MM.1S (cell line): ENCODE results near the gene NLRP3.

Experiments used
- DNase-seq: peaks from one replicate; pipeline ENCODE4 v3.0.0-alpha.2; 2015
- H2AFZ ChIP-seq: fragments of 300-600 bp; sonication (generic); 2 replicates; pipeline ENCODE4 v1.6.0; 2016; ENCODE audit warnings: antibody characterized with exemption, low read length
- H3F3A ChIP-seq: fragments of 300-600 bp; sonication (generic); 2 replicates; pipeline ENCODE4 v1.6.1; 2016; ENCODE audit warnings: mild to moderate bottlenecking, antibody characterized with exemption, low read length, moderate library complexity, mixed read lengths; ENCODE audit not compliant: insufficient read depth
- H3K27ac ChIP-seq: fragments of 300-600 bp; sonication (generic); 2 replicates; pipeline ENCODE4 v1.5.1; 2016; ENCODE audit warnings: mild to moderate bottlenecking, low read length
- H3K27me3 ChIP-seq: fragments of 300-600 bp; sonication (generic); replicated peaks from 2 replicates; pipeline ENCODE4 v1.6.0; 2016; ENCODE audit warnings: low read length; ENCODE audit not compliant: insufficient read depth
- H3K36me3 ChIP-seq: fragments of 300-600 bp; sonication (generic); replicated peaks from 2 replicates; pipeline ENCODE4 v1.6.1; 2016; ENCODE audit warnings: mild to moderate bottlenecking, low read length, mixed read lengths; ENCODE audit not compliant: insufficient read depth
- H3K4me1 ChIP-seq: fragments of 300-600 bp; sonication (generic); 2 replicates; pipeline ENCODE4 v1.6.1; 2016; ENCODE audit warnings: low read length, mixed read lengths
- H3K4me2 ChIP-seq: fragments of 300-600 bp; sonication (generic); 2 replicates; pipeline ENCODE4 v1.6.0; 2016; ENCODE audit warnings: low read depth, low read length
- H3K4me3 ChIP-seq: fragments of 300-600 bp; sonication (generic); 2 replicates; pipeline ENCODE4 v1.5.1; 2016; ENCODE audit warnings: low read length, mixed read lengths
- H3K79me2 ChIP-seq: fragments of 300-600 bp; sonication (generic); 2 replicates; pipeline ENCODE4 v1.6.1; 2016; ENCODE audit warnings: mixed run types, low read length, mixed read lengths
- H3K9ac ChIP-seq: fragments of 300-600 bp; sonication (generic); 2 replicates; pipeline ENCODE4 v1.6.1; 2016; ENCODE audit warnings: low read length, mixed read lengths
- H3K9me2 ChIP-seq: fragments of 300-600 bp; sonication (generic); replicated peaks from 2 replicates; pipeline ENCODE4 v1.6.1; 2016; ENCODE audit warnings: mild to moderate bottlenecking, low read length, mixed read lengths; ENCODE audit not compliant: insufficient read depth
- H3K9me3 ChIP-seq: fragments of 300-600 bp; sonication (generic); replicated peaks from 2 replicates; pipeline ENCODE4 v1.6.1; 2016; ENCODE audit warnings: mild to moderate bottlenecking, low read length, mixed read lengths; ENCODE audit not compliant: insufficient read depth
- H4K20me1 ChIP-seq: fragments of 300-600 bp; sonication (generic); 2 replicates; pipeline ENCODE4 v1.6.1; 2016; ENCODE audit warnings: mild to moderate bottlenecking, low read length, moderate library complexity, mixed read lengths; ENCODE audit not compliant: insufficient read depth
- CTCF ChIP-seq: fragments of 300-600 bp; sonication (generic); IDR thresholded peaks from 2 replicates; pipeline ENCODE4 v1.5.1; 2016; ENCODE audit warnings: antibody characterized with exemption, low read length, mixed read lengths
- EZH2 ChIP-seq: fragments of 300-600 bp; sonication (generic); optimal IDR thresholded peaks from 2 replicates; pipeline ENCODE3; 2017; ENCODE audit warnings: low read depth, mild to moderate bottlenecking, antibody characterized with exemption, low read length, mixed read lengths
- EZH2phosphoT487 ChIP-seq: fragments of 300-600 bp; sonication (generic); IDR thresholded peaks from 2 replicates; pipeline ENCODE4 v1.6.1; 2018; ENCODE audit warnings: antibody characterized with exemption, low read length

NLRP3 gene

GRCh38 chr1:247417831-247418230 is 1.9 kb downstream of the NLRP3 start:
- no peaks in the 10 kb centered on the region for H3K4me1 ChIP-seq
- no peak overlapping the region for H3K4me3 ChIP-seq
- H3K79me2 ChIP-seq: no peaks in the 10 kb centered on the region
- peaks cover 11% of the 10 kb centered on the region; the same call in 1 of the 2 replicates for H3K27me3 ChIP-seq
- no peak overlapping the region for H3K27ac ChIP-seq
- H3K9me2 ChIP-seq: no peaks in the 10 kb centered on the region
- no peak overlapping the region for H3K4me2 ChIP-seq
- no peaks in the 10 kb centered on the region for H3K36me3 ChIP-seq
- no peak for TF ChIP-seq EZH2
- TF ChIP-seq EZH2phosphoT487: no peak
- TF ChIP-seq CTCF: no peak
- DNase-seq: no peak
- no peak overlapping the region for H3K9ac ChIP-seq
- no peaks in the 10 kb centered on the region for H4K20me1 ChIP-seq
- H2AFZ ChIP-seq: no peak overlapping the region
- no peaks in the 10 kb centered on the region for H3K9me3 ChIP-seq
- H3F3A ChIP-seq: no peaks in the 10 kb centered on the region

- Histone ChIP-seq H3K9ac (no peak overlapping the region), H4K20me1 (no peaks in the 10 kb centered on the region), H3K9me2 (no peaks in the 10 kb centered on the region), H3K79me2 (no peaks in the 10 kb centered on the region), H2AFZ (no peak overlapping the region), H3K4me1 (no peaks in the 10 kb centered on the region), H3K27ac (no peak overlapping the region), H3K9me3 (no peaks in the 10 kb centered on the region), H3K36me3 (no peaks in the 10 kb centered on the region), H3K27me3 (no peaks in the 10 kb centered on the region), H3K4me2 (no peak overlapping the region), H3K4me3 (no peak overlapping the region), H3F3A (no peaks in the 10 kb centered on the region)
- TF ChIP-seq CTCF (no peak), EZH2phosphoT487 (no peak), EZH2 (no peak)
- no peak for DNase-seq
These were observed 3.4 kb downstream of the NLRP3 start for GRCh38 chr1:247419336-247419735.

DNA sequence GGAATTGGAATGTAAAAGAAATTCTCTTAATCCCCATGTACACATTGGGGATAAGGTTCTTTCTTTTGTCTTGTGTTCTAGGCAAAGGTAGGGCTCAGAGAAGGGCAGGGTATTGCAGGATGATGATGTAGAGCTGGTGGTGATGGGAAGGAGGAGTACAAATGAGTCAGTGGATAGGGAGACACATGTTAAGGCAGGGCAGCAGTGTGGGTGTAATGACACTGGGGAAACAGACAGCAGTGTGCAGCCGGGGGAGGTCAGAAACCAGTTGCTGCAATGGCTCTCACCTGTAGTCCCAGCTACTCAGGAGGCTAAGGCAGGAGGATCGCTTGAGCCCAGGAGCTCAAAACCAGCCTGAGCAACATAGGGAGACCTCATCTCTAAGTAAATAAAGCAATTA is 5.1 kb downstream of the NLRP3 start:
- no peaks in the 10 kb centered on the region for H3K27me3 ChIP-seq
- H3K9ac ChIP-seq: no peak overlapping the region
- H3K9me2 ChIP-seq: no peaks in the 10 kb centered on the region
- H3K4me3 ChIP-seq: no peak overlapping the region
- H3F3A ChIP-seq: no peaks in the 10 kb centered on the region
- H3K27ac ChIP-seq: no peak overlapping the region
- no peaks in the 10 kb centered on the region for H3K79me2 ChIP-seq
- no peak overlapping the region for H3K4me2 ChIP-seq
- H3K9me3 ChIP-seq: no peaks in the 10 kb centered on the region
- no peaks in the 10 kb centered on the region for H4K20me1 ChIP-seq
- DNase-seq: no peak
- H3K36me3 ChIP-seq: no peaks in the 10 kb centered on the region
- no peak overlapping the region for H2AFZ ChIP-seq
- H3K4me1 ChIP-seq: no peaks in the 10 kb centered on the region
- no peak for TF ChIP-seq EZH2
- no peak for TF ChIP-seq CTCF
- no peak for TF ChIP-seq EZH2phosphoT487
